Tongue (tissue), 1 donor: ENCODE data around the gene GOLGA6L2. TPM values are rescaled to one million over a fixed set of nuclear protein-coding genes. Genes with fewer than 3 reads are reported as not detected.

Source experiments
- total RNA-seq: library from RNA; depleted of rRNA; stranded (reverse); fragments of >200 nt; gene quantifications from one replicate; pipeline ENCODE4 v1.2.3, GENCODE V29; 2014

GOLGA6L2 gene
- total RNA-seq, 1 donor from 2014 or later = not detected

Other genes with a start within 250 kb of the GOLGA6L2 start
- gene GOLGA6L26, start 113.0 kb downstream of the GOLGA6L2 start, total RNA-seq = not detected
- 0.21 TPM for gene GOLGA8S, start 92.5 kb downstream of the GOLGA6L2 start, total RNA-seq
- gene MKRN3, start 118.4 kb upstream of the GOLGA6L2 start, total RNA-seq = 2.7 TPM
- gene MAGEL2, start 200.6 kb upstream of the GOLGA6L2 start, total RNA-seq = 6.4 TPM
- gene NDN, start 240.1 kb upstream of the GOLGA6L2 start, total RNA-seq = 194 TPM